Activated CD8-positive, alpha-beta memory T cell treated with anti-CD3 and anti-CD28 coated beads, Interleukin-2, amount 10 ng/mL, durations not matched to agents 7 days and 5 days (primary cell): ENCODE results near the gene GDPD5. TPM values are rescaled to one million over a fixed set of nuclear protein-coding genes. Genes with fewer than 3 reads are reported as not detected.

Source experiments
- ATAC-seq: fragments of 150-1000 bp; cut with Tn5 transposase; one replicate; pipeline ENCODE4 v1.10.0; 2021; ENCODE audit warnings: moderate library complexity
- CTCF ChIA-PET: fragments of 350-600 bp; sonication (Branson Sonifier 250); formaldehyde crosslinking; loops from one replicate; lab custom pipeline; 2021; ENCODE audit warnings: antibody characterized with exemption; lab: Charles Lee
- DNase-seq: peaks from one replicate; pipeline ENCODE4 v3.0.0-alpha.2; 2020
- H3K27ac Mint-ChIP-seq: one replicate; pipeline ENCODE4 v1.8.0; 2021; ENCODE audit warnings: mild to moderate bottlenecking, mixed read lengths
- H3K27me3 Mint-ChIP-seq: one replicate; pipeline ENCODE4 v1.8.0; 2021; ENCODE audit warnings: mixed read lengths
- H3K36me3 Mint-ChIP-seq: one replicate; pipeline ENCODE4 v1.8.0; 2021; ENCODE audit warnings: mild to moderate bottlenecking, mixed read lengths
- H3K4me1 Mint-ChIP-seq: one replicate; pipeline ENCODE4 v1.8.0; 2021; ENCODE audit warnings: mixed read lengths
- H3K4me3 Mint-ChIP-seq: one replicate; pipeline ENCODE4 v1.8.0; 2021; ENCODE audit warnings: mild to moderate bottlenecking, moderate library complexity, mixed read lengths
- H3K9me3 Mint-ChIP-seq: one replicate; pipeline ENCODE4 v1.8.0; 2022; ENCODE audit warnings: low read depth, mixed read lengths
- total RNA-seq, 2 experiments: library from RNA; stranded (reverse); gene quantifications; one replicate each; pipeline ENCODE4 v1.2.3, GENCODE V29; 2021

GDPD5 gene
- total RNA-seq, 2 experiments from 2014 or later, result 11.3 to 33.9 TPM

- CTCF ChIA-PET, result interaction anchor here (1.1 to 1.2 kb wide), 3 partner anchors 9 to 53 kb away, joined by 3 read pairs; no protein-coding TSS in a partner anchor
- no peak overlapping the region for H3K27ac Mint-ChIP-seq
- no peaks in the 10 kb centered on the region for H3K27me3 Mint-ChIP-seq
- H3K9me3 Mint-ChIP-seq, result no peaks in the 10 kb centered on the region
- H3K36me3 Mint-ChIP-seq, result no peaks in the 10 kb centered on the region
- ATAC-seq (no peak), DNase-seq (no peak)
- H3K4me3 Mint-ChIP-seq, result no peak overlapping the region
- peaks cover 12% of the 10 kb centered on the region for H3K4me1 Mint-ChIP-seq
These were observed 27.0 kb downstream of the GDPD5 start for GRCh38 chr11:75498556-75499255.

GRCh38 chr11:75497788-75498409, 27.8 kb downstream of the GDPD5 start:
- H3K36me3 Mint-ChIP-seq, result no peaks in the 10 kb centered on the region
- H3K9me3 Mint-ChIP-seq, result no peaks in the 10 kb centered on the region
- CTCF ChIA-PET, result no interaction called here
- H3K27ac Mint-ChIP-seq, result peak overlapping the region; percentile 19
- H3K4me3 Mint-ChIP-seq, result no peak overlapping the region
- H3K4me1 Mint-ChIP-seq, result peaks cover 13% of the 10 kb centered on the region
- ATAC-seq (no peak), DNase-seq (no peak)
- H3K27me3 Mint-ChIP-seq, result no peaks in the 10 kb centered on the region

GRCh38 chr11:75496305-75496752, 29.4 kb downstream of the GDPD5 start:
- H3K27me3 Mint-ChIP-seq, result no peaks in the 10 kb centered on the region
- H3K27ac Mint-ChIP-seq, result no peak overlapping the region
- ATAC-seq (no peak), DNase-seq (no peak)
- no peaks in the 10 kb centered on the region for H3K9me3 Mint-ChIP-seq
- H3K4me3 Mint-ChIP-seq, result no peak overlapping the region
- H3K4me1 Mint-ChIP-seq, result peaks cover 19% of the 10 kb centered on the region
- no peaks in the 10 kb centered on the region for H3K36me3 Mint-ChIP-seq
- CTCF ChIA-PET, result interaction anchor here (0.8 to 1.3 kb wide), 2 partner anchors 21 to 32 kb away, joined by 3 to 6 read pairs; no protein-coding TSS in a partner anchor

GRCh38 chr11:75495749-75496304, 29.9 kb downstream of the GDPD5 start:
- Mint-ChIP-seq H3K36me3 (no peaks in the 10 kb centered on the region), H3K27ac (no peak overlapping the region), H3K27me3 (no peaks in the 10 kb centered on the region), H3K4me3 (no peak overlapping the region), H3K9me3 (no peaks in the 10 kb centered on the region), H3K4me1 (peaks cover 22% of the 10 kb centered on the region)
- ATAC-seq (no peak), DNase-seq (no peak)
- CTCF ChIA-PET, result interaction anchor here (0.8 to 1.3 kb wide), 2 partner anchors 22 to 32 kb away, joined by 3 to 6 read pairs; no protein-coding TSS in a partner anchor

- H3K36me3 Mint-ChIP-seq, result no peaks in the 10 kb centered on the region
- peaks cover 28% of the 10 kb centered on the region for H3K4me1 Mint-ChIP-seq
- no peaks in the 10 kb centered on the region for H3K27me3 Mint-ChIP-seq
- H3K9me3 Mint-ChIP-seq, result no peaks in the 10 kb centered on the region
- no peak overlapping the region for H3K4me3 Mint-ChIP-seq
- ATAC-seq, result no peak
- H3K27ac Mint-ChIP-seq, result no peak overlapping the region
- CTCF ChIA-PET, result interaction anchor here (1.5 to 3.2 kb wide), 2 partner anchors 23 to 32 kb away, joined by 3 to 10 read pairs; partner anchors contain the start of gene GDPD5
- no peak for DNase-seq
These were observed 32.1 kb downstream of the GDPD5 start for GRCh38 chr11:75493626-75494025.

- Mint-ChIP-seq H3K9me3 (no peaks in the 10 kb centered on the region), H3K36me3 (no peaks in the 10 kb centered on the region), H3K4me1 (peaks cover 25% of the 10 kb centered on the region), H3K27me3 (no peaks in the 10 kb centered on the region), H3K4me3 (peak overlapping the region; percentile 58), H3K27ac (peak overlapping the region; percentile 79)
- ATAC-seq, result peak; percentile 92
- peak; percentile 79 for DNase-seq
- CTCF ChIA-PET, result interaction anchor here (1.1 to 3.2 kb wide), 4 partner anchors 16 to 33 kb away, joined by 3 to 10 read pairs (median 3); partner anchors contain the start of gene GDPD5
These were observed 33.4 kb downstream of the GDPD5 start for GRCh38 chr11:75492181-75492820.

- H3K36me3 Mint-ChIP-seq, result no peaks in the 10 kb centered on the region
- DNase-seq, result no peak
- no peak overlapping the region for H3K4me3 Mint-ChIP-seq
- peak overlapping the region; percentile 79 for H3K27ac Mint-ChIP-seq
- no peaks in the 10 kb centered on the region for H3K9me3 Mint-ChIP-seq
- no peak for ATAC-seq
- H3K27me3 Mint-ChIP-seq, result no peaks in the 10 kb centered on the region
- peaks cover 28% of the 10 kb centered on the region for H3K4me1 Mint-ChIP-seq
- CTCF ChIA-PET, result interaction anchor here (0.6 to 3.2 kb wide), 4 partner anchors 15 to 103 kb away, joined by 3 to 10 read pairs (median 4); partner anchors contain the start of gene GDPD5
These were observed 34.3 kb downstream of the GDPD5 start for GRCh38 chr11:75491465-75491864.

- Mint-ChIP-seq H3K9me3 (no peaks in the 10 kb centered on the region), H3K27ac (no peak overlapping the region)
- CTCF ChIA-PET, result interaction anchor here (0.6 to 3.2 kb wide), 5 partner anchors 9 to 102 kb away, joined by 3 to 10 read pairs (median 4); partner anchors contain the start of gene GDPD5
These were observed 35.2 kb downstream of the GDPD5 start for GRCh38 chr11:75490221-75491181.

GRCh38 chr11:75487365-75487764, 38.4 kb downstream of the GDPD5 start:
- H3K4me3 Mint-ChIP-seq, result no peak overlapping the region
- H3K27ac Mint-ChIP-seq, result no peak overlapping the region
- no peaks in the 10 kb centered on the region for H3K9me3 Mint-ChIP-seq
- peaks cover 23% of the 10 kb centered on the region for H3K4me1 Mint-ChIP-seq
- no peak for DNase-seq
- CTCF ChIA-PET, result no interaction called here
- ATAC-seq, result no peak
- no peaks in the 10 kb centered on the region for H3K36me3 Mint-ChIP-seq
- H3K27me3 Mint-ChIP-seq, result no peaks in the 10 kb centered on the region

More at GRCh38 chr11:75490221-75491181, 35.2 kb downstream of the GDPD5 start:
- DNase-seq (no peak), ATAC-seq (no peak)
- Mint-ChIP-seq H3K4me1 (peaks cover 29% of the 10 kb centered on the region), H3K4me3 (no peak overlapping the region), H3K36me3 (no peaks in the 10 kb centered on the region), H3K27me3 (no peaks in the 10 kb centered on the region)

- H3K4me1 Mint-ChIP-seq, result peaks cover 9% of the 10 kb centered on the region
- CTCF ChIA-PET, result interaction anchor here (0.7 kb wide), 1 partner anchor 22 kb away, joined by 3 read pairs; no protein-coding TSS in a partner anchor
- no peak for ATAC-seq
- H3K27ac Mint-ChIP-seq, result no peak overlapping the region
- H3K9me3 Mint-ChIP-seq, result no peaks in the 10 kb centered on the region
- no peak overlapping the region for H3K4me3 Mint-ChIP-seq
- H3K27me3 Mint-ChIP-seq, result no peaks in the 10 kb centered on the region
- H3K36me3 Mint-ChIP-seq, result no peaks in the 10 kb centered on the region
- DNase-seq, result no peak
These were observed 40.0 kb downstream of the GDPD5 start for GRCh38 chr11:75485742-75486141.

- CTCF ChIA-PET, result no interaction called here
- no peaks in the 10 kb centered on the region for H3K36me3 Mint-ChIP-seq
- no peaks in the 10 kb centered on the region for H3K9me3 Mint-ChIP-seq
- H3K27ac Mint-ChIP-seq, result no peak overlapping the region
- H3K4me3 Mint-ChIP-seq, result no peak overlapping the region
- H3K27me3 Mint-ChIP-seq, result no peaks in the 10 kb centered on the region
- H3K4me1 Mint-ChIP-seq, result peaks cover 5% of the 10 kb centered on the region
- no peak for ATAC-seq
- DNase-seq, result no peak
These were observed 42.7 kb downstream of the GDPD5 start for GRCh38 chr11:75482931-75483469.
